ENCODE results near the gene PKDCC.
A peak's percentile ranks its signal among the peaks of the same experiment; 100 is the strongest.

Gene PKDCC

DNA sequence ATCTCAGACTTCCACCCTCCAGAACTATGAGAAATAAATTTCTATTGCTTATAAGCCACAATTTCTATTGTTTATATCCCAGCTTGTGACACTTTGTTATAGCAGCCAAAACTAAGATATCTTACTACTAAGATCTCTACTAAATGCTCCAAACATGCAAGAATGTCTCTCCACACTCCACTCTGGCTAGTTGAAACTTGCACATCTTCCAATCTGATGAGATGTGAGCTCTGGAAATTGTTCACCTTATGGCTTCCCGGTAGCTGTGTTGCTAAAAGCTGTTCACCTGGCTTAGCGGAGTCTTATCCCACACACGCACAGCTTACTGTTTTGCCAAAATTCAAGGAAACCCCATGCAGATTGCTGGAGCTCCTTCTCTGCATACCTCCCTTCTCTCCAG, 43.9 kb downstream of the PKDCC start:
- no peak for DNase-seq (ENCODE audit: low read depth)
- no peak overlapping the region for H3K4me3 ChIP-seq (ENCODE audit: low read depth, low read length)
- TF ChIP-seq, protein P1, sequence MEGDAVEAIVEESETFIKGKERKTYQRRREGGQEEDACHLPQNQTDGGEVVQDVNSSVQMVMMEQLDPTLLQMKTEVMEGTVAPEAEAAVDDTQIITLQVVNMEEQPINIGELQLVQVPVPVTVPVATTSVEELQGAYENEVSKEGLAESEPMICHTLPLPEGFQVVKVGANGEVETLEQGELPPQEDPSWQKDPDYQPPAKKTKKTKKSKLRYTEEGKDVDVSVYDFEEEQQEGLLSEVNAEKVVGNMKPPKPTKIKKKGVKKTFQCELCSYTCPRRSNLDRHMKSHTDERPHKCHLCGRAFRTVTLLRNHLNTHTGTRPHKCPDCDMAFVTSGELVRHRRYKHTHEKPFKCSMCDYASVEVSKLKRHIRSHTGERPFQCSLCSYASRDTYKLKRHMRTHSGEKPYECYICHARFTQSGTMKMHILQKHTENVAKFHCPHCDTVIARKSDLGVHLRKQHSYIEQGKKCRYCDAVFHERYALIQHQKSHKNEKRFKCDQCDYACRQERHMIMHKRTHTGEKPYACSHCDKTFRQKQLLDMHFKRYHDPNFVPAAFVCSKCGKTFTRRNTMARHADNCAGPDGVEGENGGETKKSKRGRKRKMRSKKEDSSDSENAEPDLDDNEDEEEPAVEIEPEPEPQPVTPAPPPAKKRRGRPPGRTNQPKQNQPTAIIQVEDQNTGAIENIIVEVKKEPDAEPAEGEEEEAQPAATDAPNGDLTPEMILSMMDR (IDR thresholded peaks at IDR 0.05; ENCODE audit: low read depth, low read length, missing control alignments) = no peak

DNA sequence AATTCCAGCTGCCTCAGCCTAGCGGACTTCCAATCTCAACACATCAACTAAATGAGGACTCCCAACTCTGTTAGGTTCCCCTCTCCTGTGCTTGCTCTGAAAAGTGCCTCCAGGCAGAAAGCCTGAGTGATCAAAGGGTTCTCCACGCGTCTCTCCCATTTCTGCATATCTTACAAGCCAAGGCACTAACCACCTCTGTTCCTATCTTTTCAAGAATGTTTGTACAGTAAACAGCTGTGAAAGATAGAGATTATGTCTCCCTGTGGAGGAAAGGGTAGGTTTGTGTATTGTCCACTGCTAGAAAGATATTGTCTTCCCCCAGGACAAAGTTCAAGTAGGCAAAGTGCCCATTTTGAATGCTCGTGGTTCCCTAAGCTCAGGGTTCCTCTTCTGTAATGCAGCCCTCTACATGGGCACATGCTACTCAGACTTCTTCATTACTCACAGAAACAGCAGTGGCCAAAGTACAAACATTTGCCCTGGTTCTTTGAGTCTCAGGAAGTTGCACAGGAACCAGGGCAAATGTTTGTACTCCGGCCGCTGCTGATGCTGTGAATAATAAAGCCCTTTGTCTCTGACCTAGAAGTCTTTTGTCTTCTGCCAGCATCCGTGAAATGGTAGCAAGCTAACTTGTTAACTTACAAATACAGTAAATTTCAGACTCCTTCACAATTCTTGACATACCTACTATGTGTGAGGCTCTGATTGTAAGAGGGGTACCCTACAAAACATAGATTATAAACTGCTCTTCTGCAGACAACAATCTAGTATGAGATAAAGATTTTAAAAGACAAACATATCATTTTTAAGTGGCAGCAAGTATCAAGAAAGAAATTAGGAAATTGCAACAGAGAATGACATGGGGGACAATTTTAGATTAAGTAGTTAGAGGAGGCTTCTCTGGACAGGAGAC, 44.5 kb downstream of the PKDCC start:
- no peak overlapping the region for H3K4me3 ChIP-seq (ENCODE audit: low read depth, low read length)
- DNase-seq (ENCODE audit: low read depth) = no peak
- TF ChIP-seq, protein P1 (IDR thresholded peaks at IDR 0.05; ENCODE audit: low read depth, low read length, missing control alignments) = no peak

DNA sequence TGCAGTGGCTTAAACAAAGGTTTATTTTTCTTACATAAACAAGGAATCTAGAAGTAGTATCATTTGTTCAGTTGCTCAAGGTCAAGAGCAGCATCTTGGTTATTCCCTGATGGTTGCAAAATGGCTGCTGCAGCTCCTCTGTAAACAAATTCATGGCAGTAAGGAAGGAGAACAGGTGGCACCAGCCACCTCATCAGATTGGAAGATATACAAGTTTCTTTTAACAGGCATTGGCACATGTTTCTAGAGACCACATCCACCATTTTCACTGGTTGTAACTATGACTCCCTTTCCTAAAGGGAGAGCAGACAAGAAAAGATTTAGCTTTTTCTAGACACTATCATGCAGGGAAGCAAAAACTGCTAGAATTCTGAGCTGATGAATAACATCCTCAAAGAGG, 46.3 kb downstream of the PKDCC start:
- H3K4me3 ChIP-seq (ENCODE audit: low read depth, low read length) = no peak overlapping the region
- TF ChIP-seq, protein P1 (IDR thresholded peaks at IDR 0.05; ENCODE audit: low read depth, low read length, missing control alignments) = no peak
- DNase-seq (ENCODE audit: low read depth) = no peak

DNA sequence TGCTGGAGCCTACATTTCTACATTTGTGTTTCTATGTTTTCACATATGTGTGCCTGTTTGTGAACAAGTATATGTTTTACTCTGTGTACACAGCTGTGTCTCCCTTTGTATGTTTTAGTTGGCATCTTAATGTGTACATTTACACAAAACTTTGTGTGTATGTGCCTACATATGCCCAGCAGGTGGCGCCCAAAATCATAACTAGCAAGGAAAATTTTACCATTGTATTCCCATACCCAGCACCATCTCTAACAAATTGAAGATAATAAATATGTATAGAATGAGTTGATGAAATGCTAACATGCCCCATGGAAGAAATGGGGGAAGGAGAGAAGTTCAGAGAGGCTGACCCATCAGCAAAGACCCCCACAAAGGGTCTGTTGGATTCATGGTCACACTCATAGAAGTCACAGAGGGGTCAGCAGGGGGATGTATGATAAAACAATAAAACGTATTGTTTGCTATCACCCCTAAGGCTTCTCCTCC, 48.1 kb downstream of the PKDCC start:
- no peak for DNase-seq (ENCODE audit: low read depth)
- no peak overlapping the region for H3K4me3 ChIP-seq (ENCODE audit: low read depth, low read length)
- TF ChIP-seq, protein P1 (IDR thresholded peaks at IDR 0.05; ENCODE audit: low read depth, low read length, missing control alignments) = peak; percentile 61

DNA sequence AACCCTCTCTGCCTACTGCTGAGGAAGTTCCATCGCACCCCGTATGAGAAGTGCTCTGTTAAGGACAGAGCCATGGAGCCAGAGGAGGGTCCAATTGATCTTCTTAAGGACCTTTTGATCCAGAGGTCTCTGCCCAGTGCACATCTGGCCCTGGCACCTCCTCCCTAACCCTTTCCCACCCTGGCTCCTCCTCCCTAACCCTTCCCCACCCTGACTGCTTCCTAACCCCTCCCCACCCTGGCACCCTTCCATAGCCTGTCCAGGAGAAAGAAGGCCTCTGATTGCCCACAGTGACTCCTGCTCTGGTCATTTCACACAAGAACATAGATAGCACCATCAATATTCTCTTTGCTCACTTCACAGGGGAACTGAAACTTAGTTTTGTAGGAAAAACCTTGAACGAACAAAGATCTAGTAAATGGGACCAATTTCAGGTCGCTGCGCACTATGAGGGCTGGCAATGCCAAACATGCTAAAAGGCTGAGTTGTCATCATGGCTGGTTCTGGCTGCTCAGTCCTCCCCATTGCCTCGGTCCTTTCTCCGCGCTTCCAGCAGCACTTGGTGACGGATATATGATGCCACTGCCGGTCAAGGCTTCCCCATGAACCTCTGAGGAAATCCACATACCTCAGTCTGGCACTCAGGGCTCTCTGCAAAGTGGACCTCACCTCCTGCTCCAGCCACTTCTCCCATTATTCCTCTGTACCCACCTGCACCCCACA, 49.2 kb downstream of the PKDCC start:
- DNase-seq (ENCODE audit: low read depth) = no peak
- no peak overlapping the region for H3K4me3 ChIP-seq (ENCODE audit: low read depth, low read length)
- TF ChIP-seq, protein P1 (IDR thresholded peaks at IDR 0.05; ENCODE audit: low read depth, low read length, missing control alignments) = no peak

DNA sequence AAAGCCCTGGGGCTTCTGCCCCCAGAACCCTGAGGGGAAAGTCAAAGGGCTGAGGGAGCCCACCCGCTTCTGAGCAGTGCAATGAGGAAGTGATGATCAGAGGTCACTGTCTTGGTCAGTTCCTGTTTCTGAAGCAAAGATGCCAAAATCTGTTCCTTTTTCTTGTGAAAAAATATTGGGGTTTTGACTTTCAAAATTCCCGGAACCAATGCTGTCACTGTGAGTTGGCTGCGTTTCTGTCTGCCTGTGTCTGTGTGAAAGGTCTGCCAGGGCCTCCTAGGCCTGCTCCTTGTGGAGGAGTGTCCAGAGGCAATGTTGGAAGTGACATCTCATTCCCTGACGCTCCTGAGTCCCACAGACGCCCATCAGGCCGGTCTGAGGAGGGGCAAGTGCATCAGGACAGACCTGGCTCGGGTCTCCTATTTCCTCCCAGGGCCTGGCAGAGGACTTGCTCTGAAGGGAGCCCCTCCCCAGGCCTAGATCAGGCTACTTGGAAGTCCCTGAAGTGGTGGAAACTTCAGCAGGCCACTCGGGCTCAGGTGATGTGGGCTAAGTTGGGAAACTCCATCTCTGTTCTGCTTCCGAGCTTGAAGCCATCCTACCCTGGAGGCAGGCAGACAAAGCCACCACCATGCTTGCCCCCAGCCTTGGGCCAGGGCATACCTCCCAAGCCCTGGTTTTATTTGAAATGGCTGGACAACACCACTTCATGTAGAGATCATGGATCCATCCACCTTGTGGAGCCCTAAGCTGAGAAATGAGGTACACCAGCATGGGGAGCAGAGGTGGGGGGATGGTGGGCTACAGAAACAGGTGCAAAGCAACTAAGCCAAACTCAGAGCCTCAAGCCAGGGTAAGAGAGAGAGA, 51.0 kb downstream of the PKDCC start:
- no peak overlapping the region for H3K4me3 ChIP-seq (ENCODE audit: low read depth, low read length)
- TF ChIP-seq, protein P1 (IDR thresholded peaks at IDR 0.05; ENCODE audit: low read depth, low read length, missing control alignments) = no peak
- no peak for DNase-seq (ENCODE audit: low read depth)
